Uterus (tissue), 4 donors: ENCODE measurements around the gene SPEF2. TPM values are rescaled to one million over a fixed set of nuclear protein-coding genes. Genes with fewer than 3 reads are reported as not detected.

Experiments used
- DNase-seq, 2 donors: peaks; one replicate each; pipeline ENCODE4 v3.0.0-alpha.2; 2019 to 2020
- H3K27ac ChIP-seq, 2 donors: fragments of 200-600 bp; sonication (generic); 1 replicate in 1 of 2; 2 replicates in 1 of 2; pipeline ENCODE4 v1.5.1; 2016 to 2018
- H3K27me3 ChIP-seq, 2 donors: fragments of 200-600 bp; sonication (generic); one replicate each; pipeline ENCODE4 v1.5.1; 2018 to 2019; ENCODE audit warnings: control low read depth in 1 of 2
- H3K36me3 ChIP-seq, 2 donors: fragments of 200-600 bp; sonication (generic); one replicate each; pipeline ENCODE4 v1.5.1; 2019; ENCODE audit warnings: control low read depth in 1 of 2
- H3K4me1 ChIP-seq, 2 donors: fragments of 200-600 bp; sonication (generic); one replicate each; pipeline ENCODE4 v1.5.1; 2018 to 2019; ENCODE audit warnings: control low read depth in 1 of 2
- H3K4me3 ChIP-seq, 2 donors: fragments of 200-600 bp; sonication (generic); 1 replicate in 1 of 2; 2 replicates in 1 of 2; pipeline ENCODE4 v1.5.1; 2018 to 2019; ENCODE audit warnings: mild to moderate bottlenecking in 1 of 2
- H3K9me3 ChIP-seq, 2 donors: fragments of 200-600 bp; sonication (generic); one replicate each; pipeline ENCODE4 v1.5.1; 2019; ENCODE audit warnings: control low read depth in 1 of 2
- POLR2A ChIP-seq, 2 donors: fragments of 450-650 bp; IDR thresholded peaks; one replicate each; pipeline ENCODE4 v1.6.1; 2016; ENCODE audit warnings: antibody characterized with exemption in 2 of 2, mild to moderate bottlenecking in 1 of 2, moderate library complexity in 1 of 2
- intact Hi-C: fragments of 100-400 bp; cut with DNase I; formaldehyde crosslinking; loops from one replicate; pipeline ENCODE4 v1.15.1; 2023; ENCODE audit warnings: low total_unique reads
- total RNA-seq, 4 donors: library from RNA; depleted of rRNA in 3 of 4; stranded (reverse); fragments of >200 nt in 3 of 4; gene quantifications; one replicate each; pipeline versions ENCODE4 v1.1.0 to v1.2.4, GENCODE V29; 2014 to 2023
- TF ChIP-seq, protein P1 (sequence below), 4 experiments: fragments of 200-600 bp in 2 of 4; fragments of 450-650 bp in 2 of 4; sonication (generic) in 2 of 4; IDR thresholded peaks; one replicate each; pipeline ENCODE4 v1.5.1; 2016 to 2019; ENCODE audit warnings: antibody characterized with exemption in 4 of 4, mild to moderate bottlenecking in 2 of 4, moderate library complexity in 1 of 4
- donor health status: DM: yes; HTN: yes; CAD: no.

Gene SPEF2
- total RNA-seq, 4 donors from 2014 or later, result 3.3 to 71.0 (median 20.9) TPM

DNA sequence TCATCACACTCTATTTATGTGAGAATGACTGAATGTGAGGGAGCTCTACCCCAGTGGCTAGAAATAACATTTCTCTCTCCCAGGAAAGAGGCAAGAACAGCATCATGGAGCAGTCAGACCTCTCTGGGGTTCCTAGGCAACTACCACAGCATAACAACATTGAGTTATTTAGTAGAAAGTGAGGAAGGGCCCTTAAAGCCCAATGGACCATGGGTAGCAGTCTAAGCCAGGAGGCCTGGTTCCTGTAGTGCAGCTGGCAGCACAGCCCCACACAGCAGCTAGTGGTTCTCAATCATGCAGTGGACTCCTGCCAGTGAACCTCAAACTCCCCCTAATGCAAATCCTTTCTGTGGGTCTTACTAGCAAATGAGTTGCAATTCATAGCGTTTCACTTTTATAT lies 55.3 kb downstream of the SPEF2 start:
- H3K27me3 ChIP-seq, result no peaks in the 10 kb centered on the region
- no peak for TF ChIP-seq POLR2A (IDR thresholded peaks at IDR 0.05)
- TF ChIP-seq, protein P1, sequence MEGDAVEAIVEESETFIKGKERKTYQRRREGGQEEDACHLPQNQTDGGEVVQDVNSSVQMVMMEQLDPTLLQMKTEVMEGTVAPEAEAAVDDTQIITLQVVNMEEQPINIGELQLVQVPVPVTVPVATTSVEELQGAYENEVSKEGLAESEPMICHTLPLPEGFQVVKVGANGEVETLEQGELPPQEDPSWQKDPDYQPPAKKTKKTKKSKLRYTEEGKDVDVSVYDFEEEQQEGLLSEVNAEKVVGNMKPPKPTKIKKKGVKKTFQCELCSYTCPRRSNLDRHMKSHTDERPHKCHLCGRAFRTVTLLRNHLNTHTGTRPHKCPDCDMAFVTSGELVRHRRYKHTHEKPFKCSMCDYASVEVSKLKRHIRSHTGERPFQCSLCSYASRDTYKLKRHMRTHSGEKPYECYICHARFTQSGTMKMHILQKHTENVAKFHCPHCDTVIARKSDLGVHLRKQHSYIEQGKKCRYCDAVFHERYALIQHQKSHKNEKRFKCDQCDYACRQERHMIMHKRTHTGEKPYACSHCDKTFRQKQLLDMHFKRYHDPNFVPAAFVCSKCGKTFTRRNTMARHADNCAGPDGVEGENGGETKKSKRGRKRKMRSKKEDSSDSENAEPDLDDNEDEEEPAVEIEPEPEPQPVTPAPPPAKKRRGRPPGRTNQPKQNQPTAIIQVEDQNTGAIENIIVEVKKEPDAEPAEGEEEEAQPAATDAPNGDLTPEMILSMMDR (IDR thresholded peaks at IDR 0.05), result no peak
- no peaks in the 10 kb centered on the region for H3K36me3 ChIP-seq
- DNase-seq, result no peak
- H3K27ac ChIP-seq, result no peak overlapping the region
- no peak overlapping the region for H3K4me3 ChIP-seq
- intact Hi-C loops, result no loop called here
- H3K4me1 ChIP-seq, result no peaks in the 10 kb centered on the region
- no peaks in the 10 kb centered on the region for H3K9me3 ChIP-seq

DNA sequence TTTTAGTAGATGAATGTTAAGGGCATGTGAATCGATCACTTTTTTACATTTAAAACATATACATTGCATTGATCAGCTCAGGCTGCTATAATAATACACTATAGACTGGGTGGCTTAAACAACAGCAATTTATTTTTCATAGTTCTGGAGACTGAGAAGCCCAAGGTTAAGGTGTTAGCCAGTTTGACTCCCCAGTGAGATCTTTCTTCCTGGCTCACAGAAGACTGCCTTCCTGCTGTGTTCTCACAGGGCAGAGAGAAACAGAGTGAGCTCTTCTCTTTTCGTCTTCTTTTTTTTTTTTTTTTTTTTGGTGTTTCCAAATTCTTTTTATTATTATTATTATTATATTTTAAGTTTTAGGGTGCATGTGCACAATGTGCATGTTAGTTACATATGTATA lies 56.4 kb downstream of the SPEF2 start:
- Histone ChIP-seq H3K36me3 (no peaks in the 10 kb centered on the region), H3K4me3 (no peak overlapping the region), H3K27me3 (no peaks in the 10 kb centered on the region), H3K27ac (no peak overlapping the region), H3K4me1 (no peaks in the 10 kb centered on the region), H3K9me3 (no peaks in the 10 kb centered on the region)
- intact Hi-C loops, result no loop called here
- TF ChIP-seq POLR2A (IDR thresholded peaks at IDR 0.05), result no peak
- TF ChIP-seq, protein P1 (IDR thresholded peaks at IDR 0.05), result no peak
- no peak for DNase-seq

DNA sequence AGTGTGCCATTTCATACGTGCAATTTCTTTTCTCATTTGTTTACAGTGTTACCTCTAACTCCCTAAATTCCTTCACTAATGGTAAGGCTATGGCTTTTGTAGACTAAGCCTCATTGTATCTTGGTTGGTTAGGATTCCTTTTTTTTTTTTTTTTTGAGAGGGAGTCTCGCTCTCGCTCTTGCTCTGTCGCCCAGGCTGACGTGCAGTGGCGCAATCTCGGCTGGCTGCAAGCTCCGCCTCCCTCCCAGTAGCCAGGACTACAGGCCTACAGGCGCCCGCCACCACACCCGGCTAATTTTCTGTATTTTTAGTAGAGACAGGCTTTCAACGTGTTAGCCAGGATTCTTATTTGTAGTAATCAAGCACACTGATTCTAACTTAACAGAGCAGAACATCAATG lies 57.7 kb downstream of the SPEF2 start:
- TF ChIP-seq POLR2A (IDR thresholded peaks at IDR 0.05), result no peak
- TF ChIP-seq, protein P1 (IDR thresholded peaks at IDR 0.05), result no peak
- intact Hi-C loops, result no loop called here
- H3K4me3 ChIP-seq, result no peak overlapping the region
- DNase-seq, result no peak
- no peaks in the 10 kb centered on the region for H3K9me3 ChIP-seq
- H3K4me1 ChIP-seq, result no peaks in the 10 kb centered on the region
- H3K27me3 ChIP-seq, result no peaks in the 10 kb centered on the region
- H3K27ac ChIP-seq, result no peak overlapping the region
- H3K36me3 ChIP-seq, result no peaks in the 10 kb centered on the region

DNA sequence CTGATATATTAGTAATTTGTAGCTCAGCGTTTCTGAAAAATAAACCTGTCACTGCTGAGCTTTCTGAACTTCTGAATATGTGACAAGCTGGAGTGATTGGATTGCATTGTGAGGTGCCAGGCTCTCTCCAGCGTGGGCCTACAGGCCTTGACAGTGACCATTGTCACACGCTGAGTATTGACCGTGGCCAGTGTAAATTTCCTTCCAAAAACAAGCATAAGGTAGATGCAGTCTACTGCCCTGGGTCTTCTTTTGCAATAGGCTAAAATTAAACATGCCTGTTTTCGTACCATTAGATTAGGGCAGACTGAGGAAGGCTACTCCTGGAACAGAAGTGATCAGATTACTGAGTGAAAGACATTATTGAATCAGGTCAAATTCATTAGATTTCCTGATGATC lies 60.2 kb downstream of the SPEF2 start:
- H3K9me3 ChIP-seq, result no peaks in the 10 kb centered on the region
- no peak for TF ChIP-seq POLR2A (IDR thresholded peaks at IDR 0.05)
- TF ChIP-seq, protein P1 (IDR thresholded peaks at IDR 0.05), result no peak
- H3K4me3 ChIP-seq, result no peak overlapping the region
- no peaks in the 10 kb centered on the region for H3K4me1 ChIP-seq
- intact Hi-C loops, result no loop called here
- DNase-seq, result no peak
- H3K36me3 ChIP-seq, result no peaks in the 10 kb centered on the region
- no peaks in the 10 kb centered on the region for H3K27me3 ChIP-seq
- no peak overlapping the region for H3K27ac ChIP-seq

DNA sequence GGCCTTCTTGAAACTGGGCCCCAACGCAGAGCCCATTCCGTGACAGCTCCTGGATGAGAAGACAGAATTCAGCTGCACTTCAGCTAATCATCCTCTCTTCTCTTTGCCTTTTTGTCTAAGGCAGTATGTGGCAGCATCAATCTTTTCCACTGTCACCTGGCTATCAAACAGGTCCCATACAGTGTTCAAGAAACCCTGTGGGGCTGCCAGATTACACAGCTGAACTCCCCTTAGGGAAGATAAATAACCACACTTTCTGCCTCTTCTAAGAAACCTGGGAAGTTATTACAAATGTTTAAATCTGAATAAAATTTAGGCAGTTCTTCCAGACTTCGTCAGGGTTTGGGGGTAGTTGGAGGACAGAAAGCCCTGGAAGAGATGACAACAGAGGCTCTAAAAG lies 61.0 kb downstream of the SPEF2 start:
- Histone ChIP-seq H3K27me3 (no peaks in the 10 kb centered on the region), H3K27ac (no peak overlapping the region), H3K9me3 (no peaks in the 10 kb centered on the region), H3K36me3 (no peaks in the 10 kb centered on the region), H3K4me1 (no peaks in the 10 kb centered on the region), H3K4me3 (no peak overlapping the region)
- intact Hi-C loops, result no loop called here
- TF ChIP-seq, protein P1 (IDR thresholded peaks at IDR 0.05), result no peak
- TF ChIP-seq POLR2A (IDR thresholded peaks at IDR 0.05), result no peak
- no peak for DNase-seq
